Suprapubic skin (tissue), 4 donors: ENCODE data around the gene UQCRC1. TPM values are rescaled to one million over a fixed set of nuclear protein-coding genes. Genes with fewer than 3 reads are reported as not detected.

ENCODE experiments used
- DNase-seq, 2 donors: peaks; one replicate each; pipeline ENCODE4 v3.0.0-alpha.2; 2019; ENCODE audit warnings: low spot score in 2 of 2
- H3K27ac ChIP-seq: fragments of 200-600 bp; sonication (generic); one replicate; pipeline ENCODE4 v1.5.1; 2019
- H3K27me3 ChIP-seq: fragments of 200-600 bp; sonication (generic); one replicate; pipeline ENCODE4 v1.5.1; 2019
- H3K36me3 ChIP-seq: fragments of 200-600 bp; sonication (generic); one replicate; pipeline ENCODE4 v1.5.1; 2019
- H3K4me1 ChIP-seq: fragments of 200-600 bp; sonication (generic); one replicate; pipeline ENCODE4 v1.5.1; 2019
- H3K4me3 ChIP-seq: fragments of 200-600 bp; sonication (generic); one replicate; pipeline ENCODE4 v1.5.1; 2019; ENCODE audit warnings: mild to moderate bottlenecking
- H3K9me3 ChIP-seq: fragments of 200-600 bp; sonication (generic); one replicate; pipeline ENCODE4 v1.5.1; 2019
- EP300 ChIP-seq: sonication (generic); formaldehyde crosslinking; IDR thresholded peaks from one replicate; pipeline ENCODE4 v1.6.1; 2017; ENCODE audit warnings: antibody characterized with exemption
- POLR2A ChIP-seq, 2 donors: fragments of 450-650 bp; IDR thresholded peaks; one replicate each; pipeline ENCODE4 v1.6.1; 2017; ENCODE audit warnings: antibody characterized with exemption in 2 of 2, mild to moderate bottlenecking in 2 of 2, moderate library complexity in 2 of 2
- POLR2AphosphoS5 ChIP-seq, 3 donors: sonication (generic); formaldehyde crosslinking; IDR thresholded peaks; one replicate each; pipeline ENCODE4 v1.6.1; 2017; ENCODE audit warnings: antibody characterized with exemption in 3 of 3
- WGBS: methylation state at CpG from one replicate; pipeline ENCODE4 v1.1.5; 2018; 5-methylcytosine and 5-hydroxymethylcytosine counted together
- total RNA-seq, 4 donors: library from RNA; depleted of rRNA; stranded (reverse); fragments of >200 nt; gene quantifications; one replicate each; pipeline ENCODE4 v1.1.0, GENCODE V29; 2016
- TF ChIP-seq, protein P1 (sequence below), 2 donors: fragments of 200-600 bp in 1 of 2; fragments of 450-650 bp in 1 of 2; sonication (generic) in 1 of 2; IDR thresholded peaks; one replicate each; pipeline ENCODE4 v1.5.1; 2016 to 2019; ENCODE audit warnings: antibody characterized with exemption in 2 of 2, mild to moderate bottlenecking in 1 of 2, moderate library complexity in 1 of 2

UQCRC1 gene
- total RNA-seq, 4 donors from 2014 or later: 294 to 337 (median 319) TPM

DNA sequence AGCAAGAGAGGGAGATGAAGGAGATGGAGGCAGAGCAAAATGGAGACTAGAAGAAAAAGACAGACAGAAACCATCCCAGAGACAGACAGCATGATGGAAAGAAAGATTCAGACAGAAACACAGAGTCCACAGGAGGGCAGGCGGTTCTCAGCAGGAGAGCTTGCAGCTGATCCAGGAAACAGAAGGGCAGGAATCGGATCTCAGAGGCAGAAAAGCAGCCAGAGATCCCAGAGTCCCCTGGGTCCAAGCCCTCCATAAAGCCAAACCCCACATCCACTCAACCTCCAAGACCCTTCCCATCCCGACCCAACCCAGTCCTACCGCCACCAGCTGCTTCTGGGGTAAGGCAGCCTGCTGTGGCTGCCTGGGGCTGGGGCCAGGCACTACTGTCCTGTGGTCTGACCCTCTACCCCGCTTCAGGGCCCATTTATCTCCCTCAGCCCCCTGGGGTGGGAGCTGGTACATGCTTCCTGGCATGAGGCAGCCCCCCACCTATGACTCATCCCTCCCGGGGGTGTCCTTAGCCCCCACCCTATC, 46.0 kb downstream of the UQCRC1 start, which contains the start of gene UCN2:
TSS of gene UCN2 (minus strand) at position 400 of the 537 bp plus-strand sequence. CDS start 657 bp downstream, outside the sequence.
- WGBS: 74% methylated on average over 6 of the region's 6 CpGs
- DNase-seq: no peak
- peaks cover 44% of the 10 kb centered on the region for H3K4me1 ChIP-seq
- no peaks in the 10 kb centered on the region for H3K27me3 ChIP-seq
- H3K9me3 ChIP-seq: no peaks in the 10 kb centered on the region
- TF ChIP-seq EP300 (no peak), POLR2AphosphoS5 (IDR thresholded peaks at IDR 0.05) (no peak), POLR2A (IDR thresholded peaks at IDR 0.05) (no peak)
- TF ChIP-seq, protein P1, sequence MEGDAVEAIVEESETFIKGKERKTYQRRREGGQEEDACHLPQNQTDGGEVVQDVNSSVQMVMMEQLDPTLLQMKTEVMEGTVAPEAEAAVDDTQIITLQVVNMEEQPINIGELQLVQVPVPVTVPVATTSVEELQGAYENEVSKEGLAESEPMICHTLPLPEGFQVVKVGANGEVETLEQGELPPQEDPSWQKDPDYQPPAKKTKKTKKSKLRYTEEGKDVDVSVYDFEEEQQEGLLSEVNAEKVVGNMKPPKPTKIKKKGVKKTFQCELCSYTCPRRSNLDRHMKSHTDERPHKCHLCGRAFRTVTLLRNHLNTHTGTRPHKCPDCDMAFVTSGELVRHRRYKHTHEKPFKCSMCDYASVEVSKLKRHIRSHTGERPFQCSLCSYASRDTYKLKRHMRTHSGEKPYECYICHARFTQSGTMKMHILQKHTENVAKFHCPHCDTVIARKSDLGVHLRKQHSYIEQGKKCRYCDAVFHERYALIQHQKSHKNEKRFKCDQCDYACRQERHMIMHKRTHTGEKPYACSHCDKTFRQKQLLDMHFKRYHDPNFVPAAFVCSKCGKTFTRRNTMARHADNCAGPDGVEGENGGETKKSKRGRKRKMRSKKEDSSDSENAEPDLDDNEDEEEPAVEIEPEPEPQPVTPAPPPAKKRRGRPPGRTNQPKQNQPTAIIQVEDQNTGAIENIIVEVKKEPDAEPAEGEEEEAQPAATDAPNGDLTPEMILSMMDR (IDR thresholded peaks at IDR 0.05): no peak
- H3K36me3 ChIP-seq: peaks cover 13% of the 10 kb centered on the region
- H3K4me3 ChIP-seq: no peak within 1 kb of the TSS
- H3K27ac ChIP-seq: no peak within 1 kb of the TSS

- Histone ChIP-seq H3K36me3 (peaks cover 7% of the 10 kb centered on the region), H3K4me1 (peaks cover 53% of the 10 kb centered on the region), H3K4me3 (no peak overlapping the region), H3K9me3 (no peaks in the 10 kb centered on the region), H3K27ac (no peak overlapping the region), H3K27me3 (no peaks in the 10 kb centered on the region)
- TF ChIP-seq, protein P1 (IDR thresholded peaks at IDR 0.05): no peak
- TF ChIP-seq POLR2AphosphoS5 (IDR thresholded peaks at IDR 0.05) (no peak), EP300 (no peak), POLR2A (IDR thresholded peaks at IDR 0.05) (no peak)
- DNase-seq: no peak
- WGBS: 100% methylated on average over 1 of the region's 20 CpGs
Measured at GRCh38 chr3:48562367-48563095, 46.9 kb downstream of the UQCRC1 start.

GRCh38 chr3:48561045-48561736, 48.3 kb downstream of the UQCRC1 start:
- no peak for TF ChIP-seq EP300
- TF ChIP-seq, protein P1 (IDR thresholded peaks at IDR 0.05): peak in 1 of 2 donors; percentile 21
- H3K27ac ChIP-seq: no peak overlapping the region
- no peaks in the 10 kb centered on the region for H3K27me3 ChIP-seq
- DNase-seq: no peak
- H3K36me3 ChIP-seq: peaks cover 3% of the 10 kb centered on the region
- peaks cover 59% of the 10 kb centered on the region for H3K4me1 ChIP-seq
- no peaks in the 10 kb centered on the region for H3K9me3 ChIP-seq
- H3K4me3 ChIP-seq: no peak overlapping the region
- 54% methylated on average over 18 of the region's 21 CpGs for WGBS

- 38% methylated on average over 5 of the region's 5 CpGs for WGBS
- H3K4me1 ChIP-seq: peaks cover 59% of the 10 kb centered on the region
Measured at GRCh38 chr3:48560648-48561018, 48.8 kb downstream of the UQCRC1 start.

More at GRCh38 chr3:48560648-48561018, 48.8 kb downstream of the UQCRC1 start:
- no peaks in the 10 kb centered on the region for H3K9me3 ChIP-seq
- H3K27ac ChIP-seq: no peak overlapping the region
- H3K36me3 ChIP-seq: peaks cover 3% of the 10 kb centered on the region
- no peaks in the 10 kb centered on the region for H3K27me3 ChIP-seq
- no peak overlapping the region for H3K4me3 ChIP-seq
- DNase-seq: no peak
- no peak for TF ChIP-seq POLR2AphosphoS5 (IDR thresholded peaks at IDR 0.05)
- no peak for TF ChIP-seq POLR2A (IDR thresholded peaks at IDR 0.05)
- TF ChIP-seq, protein P1 (IDR thresholded peaks at IDR 0.05): no peak
- no peak for TF ChIP-seq EP300
